ENCODE data around the gene CDC6. TPM values are rescaled to one million over a fixed set of nuclear protein-coding genes. Genes with fewer than 3 reads are reported as not detected.

CDC6 gene
- total and polyA plus RNA-seq, 2 donors (not counting 3 experiments of a cell fraction or from before 2014, with no cell fraction given): 15.5 to 55.2 TPM

GRCh38 chr17:40301315-40301714, 13.6 kb downstream of the CDC6 start:
- dilution Hi-C loops (cut with MboI; ENCODE audit: extremely low pct_ligation_motif_present, low sequenced_read_pairs) (no loop called here), intact Hi-C loops (cut with micrococcal nuclease) (loop anchor here (5.0 kb wide), 2 partner anchors 116 to 231 kb away; partner anchors contain the start of gene TOP2A)
- no peak overlapping the region for H3K4me3 ChIP-seq (replicated peaks in 1 of 3; ENCODE audit: insufficient read depth in 1 of 3, low read depth in 1 of 3, low read length in 3 of 3)
- H2AFZ ChIP-seq (ENCODE audit: low read depth, low read length): no peak overlapping the region
- H3K79me2 ChIP-seq (ENCODE audit: control insufficient read depth, insufficient read depth, low read length): no peaks in the 10 kb centered on the region
- no peaks in the 10 kb centered on the region for H3K27me3 ChIP-seq (ENCODE audit: control insufficient read depth in 2 of 2, insufficient read depth in 2 of 2, low read length in 2 of 2)
- H3K36me3 ChIP-seq (ENCODE audit: control insufficient read depth in 2 of 2, extremely low read depth in 1 of 2, insufficient read depth in 2 of 2, low read length in 2 of 2): peaks cover 0 to 14% of the 10 kb centered on the region in 2 experiments
- no peak overlapping the region for H3K9ac ChIP-seq (replicated peaks; ENCODE audit: extremely low read depth, insufficient read depth, low read length)
- FAIRE-seq (peak; percentile 62), DNase-seq (ENCODE audit: low read depth, low spot score) (no peak)
- H3K9me1 ChIP-seq (replicated peaks; ENCODE audit: control insufficient read depth, extremely low read depth, insufficient read depth, low read length): no peaks in the 10 kb centered on the region
- BruUV-seq (replicated peaks): no TSS peak
- no peak overlapping the region for H3K4me2 ChIP-seq (ENCODE audit: insufficient read depth, low read length)
- peaks cover 8% of the 10 kb centered on the region for H3K4me1 ChIP-seq (ENCODE audit: control insufficient read depth, extremely low read depth, insufficient read depth, low read length)
- no peaks in the 10 kb centered on the region for H3K9me3 ChIP-seq (replicated peaks; ENCODE audit: control insufficient read depth, insufficient read depth, low read length)
- H4K20me1 ChIP-seq (replicated peaks; ENCODE audit: control insufficient read depth, extremely low read depth, insufficient read depth, low read length): no peaks in the 10 kb centered on the region
- ChIA-PET POLR2A (no interaction called here), CTCF (interaction anchor here (1.5 to 15.6 kb wide), 7 partner anchors 10 to 231 kb away, joined by 4 to 530 read pairs (median 35); partner anchors contain the start of gene GJD3)
- no peak for TF ChIP-seq POLR2A (IDR thresholded peaks at IDR 0.05; ENCODE audit: low read depth, low read length)
- TF ChIP-seq CTCF (IDR thresholded peaks at IDR 0.05; ENCODE audit: extremely low read depth in 1 of 2, insufficient read depth in 1 of 2, low read depth in 1 of 2, low read length in 2 of 2): peak in 1 of 2 donors; percentile 19
- no peak overlapping the region for H3K27ac ChIP-seq (ENCODE audit: insufficient read depth, low read depth, low read length)

GRCh38 chr17:40303009-40303657, 15.5 kb downstream of the CDC6 start:
- intact Hi-C loops (cut with micrococcal nuclease): loop anchor here (1.0 to 5.0 kb wide), 5 partner anchors 11 to 229 kb away; partner anchors contain the start of gene TOP2A
- dilution Hi-C loops (cut with MboI; ENCODE audit: extremely low pct_ligation_motif_present, low sequenced_read_pairs): no loop called here
- Histone ChIP-seq H3K9me1 (replicated peaks; ENCODE audit: control insufficient read depth, extremely low read depth, insufficient read depth, low read length) (no peaks in the 10 kb centered on the region), H3K79me2 (ENCODE audit: control insufficient read depth, insufficient read depth, low read length) (no peaks in the 10 kb centered on the region), H3K4me2 (ENCODE audit: insufficient read depth, low read length) (no peak overlapping the region), H3K27ac (ENCODE audit: insufficient read depth, low read depth, low read length) (no peak overlapping the region), H3K4me1 (ENCODE audit: control insufficient read depth, extremely low read depth, insufficient read depth, low read length) (peaks cover 19% of the 10 kb centered on the region), H3K4me3 (replicated peaks in 1 of 3; ENCODE audit: insufficient read depth in 1 of 3, low read depth in 1 of 3, low read length in 3 of 3) (no peak overlapping the region), H3K9ac (replicated peaks; ENCODE audit: extremely low read depth, insufficient read depth, low read length) (no peak overlapping the region), H3K27me3 (ENCODE audit: control insufficient read depth in 2 of 2, insufficient read depth in 2 of 2, low read length in 2 of 2) (no peaks in the 10 kb centered on the region), H3K9me3 (replicated peaks; ENCODE audit: control insufficient read depth, insufficient read depth, low read length) (no peaks in the 10 kb centered on the region), H2AFZ (ENCODE audit: low read depth, low read length) (no peak overlapping the region), H4K20me1 (replicated peaks; ENCODE audit: control insufficient read depth, extremely low read depth, insufficient read depth, low read length) (no peaks in the 10 kb centered on the region), H3K36me3 (ENCODE audit: control insufficient read depth in 2 of 2, extremely low read depth in 1 of 2, insufficient read depth in 2 of 2, low read length in 2 of 2) (peaks cover 0 to 7% of the 10 kb centered on the region in 2 experiments)
- ChIA-PET POLR2A (interaction anchor here (1.2 to 1.8 kb wide), 2 partner anchors 52 to 55 kb away, joined by 3 to 10 read pairs; no protein-coding TSS in a partner anchor), CTCF (interaction anchor here (0.6 to 15.6 kb wide), 23 partner anchors 8 to 1382 kb away, joined by 3 to 530 read pairs (median 4); partner anchors contain the start of genes GJD3 and TOP2A)
- peak; percentile 96 for FAIRE-seq
- DNase-seq (ENCODE audit: low read depth, low spot score): peak; percentile 85
- TF ChIP-seq CTCF (IDR thresholded peaks at IDR 0.05; ENCODE audit: extremely low read depth in 1 of 2, insufficient read depth in 1 of 2, low read depth in 1 of 2, low read length in 2 of 2): peak; percentile 55 to 66
- TF ChIP-seq EZH2 (IDR thresholded peaks at IDR 0.05; ENCODE audit: borderline replicate concordance, low read depth, low read length, severe bottlenecking): no peak
- no peak for TF ChIP-seq FOS (IDR thresholded peaks at IDR 0.05; ENCODE audit: borderline replicate concordance, insufficient read depth, low read length)
- no TSS peak for BruUV-seq (replicated peaks)

Measured in endothelial cell of umbilical vein (primary cell).